A673 (cell line): Measurements from ENCODE around the gene TENT5A. TPM values are rescaled to one million over a fixed set of nuclear protein-coding genes. Genes with fewer than 3 reads are reported as not detected.

Source experiments
- BruUV-seq: library from RNA; stranded (reverse); fragments of 400-500 nt; replicated peaks from 2 replicates; lab custom pipeline; 2021; lab: Mats Ljungman, UMichigan
- CTCF ChIA-PET: fragments of 300-600 bp; sonication (Branson Sonifier 250); formaldehyde crosslinking; loops from one replicate; lab custom pipeline; 2022; ENCODE audit warnings: antibody characterized with exemption; lab: Charles Lee
- POLR2A ChIA-PET: fragments of 300-600 bp; sonication (Branson Sonifier 250); formaldehyde crosslinking; loops from one replicate; lab custom pipeline; 2022; ENCODE audit warnings: antibody characterized with exemption; ENCODE audit not compliant: low non-redundant PET; lab: Charles Lee
- DNase-seq: peaks from one replicate; pipeline ENCODE4 v3.0.0-alpha.2; 2015; ENCODE audit warnings: low spot score
- H3K27ac ChIP-seq: fragments of 200-600 bp; sonication (generic); 2 replicates; pipeline ENCODE4 v1.5.1; 2016; ENCODE audit warnings: mixed run types, low read depth, mild to moderate bottlenecking, mixed read lengths, antibody characterized with exemption, low read length; ENCODE audit not compliant: poor library complexity, severe bottlenecking
- H3K27me3 ChIP-seq: fragments of 200-600 bp; sonication (generic); replicated peaks from 2 replicates; pipeline ENCODE4 v1.6.1; 2017; ENCODE audit warnings: mixed run types, low read depth, mild to moderate bottlenecking, mixed read lengths, antibody characterized with exemption, low read length; ENCODE audit not compliant: insufficient read depth, poor library complexity
- H3K36me3 ChIP-seq: fragments of 200-600 bp; sonication (generic); 2 replicates; pipeline ENCODE4 v1.6.1; 2016; ENCODE audit warnings: mixed run types, mild to moderate bottlenecking, mixed read lengths, antibody characterized with exemption, low read length; ENCODE audit not compliant: insufficient read depth, poor library complexity, severe bottlenecking
- H3K4me1 ChIP-seq: fragments of 200-600 bp; sonication (generic); 2 replicates; pipeline ENCODE4 v1.6.1; 2017; ENCODE audit warnings: mixed run types, mild to moderate bottlenecking, mixed read lengths, antibody characterized with exemption, low read length; ENCODE audit not compliant: insufficient read depth, poor library complexity, severe bottlenecking
- H3K4me3 ChIP-seq: fragments of 200-600 bp; sonication (generic); 2 replicates; pipeline ENCODE4 v1.5.1; 2016; ENCODE audit warnings: low read depth, mixed run types, mild to moderate bottlenecking, mixed read lengths, low read length; ENCODE audit not compliant: poor library complexity, severe bottlenecking
- H3K9me3 ChIP-seq: fragments of 200-600 bp; sonication (generic); 2 replicates; pipeline ENCODE4 v1.6.1; 2016; ENCODE audit warnings: mixed run types, low read depth, mild to moderate bottlenecking, mixed read lengths, antibody characterized with exemption, low read length; ENCODE audit not compliant: poor library complexity, severe bottlenecking
- CTCF ChIP-seq: fragments of 300-800, 200-600 bp; sonication (generic); conservative IDR thresholded peaks from 2 replicates; pipeline ENCODE4 v1.5.1; 2017; ENCODE audit warnings: low read depth, mild to moderate bottlenecking, antibody characterized with exemption, low read length, moderate library complexity, mixed read lengths
- EZH2 ChIP-seq: fragments of 200-600 bp; sonication (generic); IDR thresholded peaks from 2 replicates; pipeline ENCODE4 v1.6.1; 2017; ENCODE audit warnings: borderline replicate concordance, low read depth, mild to moderate bottlenecking, mixed read lengths, antibody characterized with exemption, low read length; ENCODE audit not compliant: poor library complexity, severe bottlenecking
- intact Hi-C: fragments of 100-400 bp; cut with micrococcal nuclease; formaldehyde crosslinking; loops from one replicate; pipeline ENCODE4 v1.10.0; 2022; ENCODE audit not compliant: unreplicated experiment
- total RNA-seq: library from RNA; stranded (reverse); gene quantifications from 2 replicates; pipeline ENCODE4 v1.2.3, GENCODE V29; 2021

Gene TENT5A
- total RNA-seq, 1 experiment from 2014 or later: 37.1 TPM

GRCh38 chr6:81713205-81713604 lies 39.3 kb downstream of the TENT5A start:
- no peak for DNase-seq
- ChIA-PET CTCF (no interaction called here), POLR2A (no interaction called here)
- TF ChIP-seq CTCF (no peak), EZH2 (no peak)
- Histone ChIP-seq H3K27ac (no peak overlapping the region), H3K27me3 (no peaks in the 10 kb centered on the region), H3K36me3 (no peaks in the 10 kb centered on the region), H3K9me3 (no peaks in the 10 kb centered on the region), H3K4me1 (peaks cover 7% of the 10 kb centered on the region), H3K4me3 (no peak overlapping the region)
- intact Hi-C loops: no loop called here
- no TSS peak for BruUV-seq

GRCh38 chr6:81708113-81708699 lies 44.3 kb downstream of the TENT5A start:
- Histone ChIP-seq H3K9me3 (no peaks in the 10 kb centered on the region), H3K27me3 (no peaks in the 10 kb centered on the region), H3K4me1 (peaks cover 45% of the 10 kb centered on the region), H3K36me3 (no peaks in the 10 kb centered on the region), H3K27ac (no peak overlapping the region), H3K4me3 (no peak overlapping the region)
- POLR2A ChIA-PET: no interaction called here
- intact Hi-C loops: no loop called here
- DNase-seq: peak; percentile 70
- no TSS peak for BruUV-seq
- TF ChIP-seq EZH2 (no peak), CTCF (no peak)
- CTCF ChIA-PET: no interaction called here

- H3K9me3 ChIP-seq: no peaks in the 10 kb centered on the region
- no peak for TF ChIP-seq EZH2
- TF ChIP-seq CTCF: no peak
- no peak overlapping the region for H3K4me3 ChIP-seq
- BruUV-seq: no TSS peak
- peaks cover 60% of the 10 kb centered on the region for H3K4me1 ChIP-seq
- CTCF ChIA-PET: no interaction called here
- DNase-seq: peak; percentile 53
- no peaks in the 10 kb centered on the region for H3K36me3 ChIP-seq
- H3K27ac ChIP-seq: peak overlapping the region; percentile 61
- POLR2A ChIA-PET: interaction anchor here (0.7 kb wide), 1 partner anchor 169 kb away, joined by 3 read pairs; no protein-coding TSS in a partner anchor
- H3K27me3 ChIP-seq: no peaks in the 10 kb centered on the region
- intact Hi-C loops: no loop called here
Measured at GRCh38 chr6:81704700-81705099, 47.8 kb downstream of the TENT5A start.
